ENCODE measurements around the gene CMSS1. TPM values are rescaled to one million over a fixed set of nuclear protein-coding genes. Genes with fewer than 3 reads are reported as not detected.

The CMSS1 gene
- total RNA-seq, 5 donors from 2014 or later (not counting 1 experiment from before 2014, with no cell fraction given), result 16.2 to 22.0 (median 18.3) TPM

DNA sequence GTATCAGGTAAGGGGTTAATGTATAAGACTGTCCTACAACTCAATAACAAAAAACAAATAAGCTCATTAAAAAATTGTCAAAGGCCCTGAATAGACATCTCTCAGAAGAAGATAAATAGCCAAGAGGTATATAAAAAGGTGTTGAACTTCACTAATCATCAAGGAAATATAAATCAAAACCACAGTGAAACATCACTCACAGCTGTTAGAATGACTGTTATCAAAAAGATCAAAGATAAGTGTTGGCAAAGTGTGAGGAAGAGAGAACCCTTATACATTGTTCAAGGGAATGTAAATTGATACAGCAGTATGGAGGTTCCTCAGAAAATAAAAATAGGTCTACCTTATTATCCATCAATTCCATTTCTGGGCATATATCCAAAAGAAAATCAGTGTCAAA is 201.1 kb downstream of the CMSS1 start:
- Mint-ChIP-seq H3K4me3 (no peak overlapping the region), H3K36me3 (peaks cover 35% of the 10 kb centered on the region), H3K27ac (no peak overlapping the region), H3K27me3 (no peaks in the 10 kb centered on the region), H3K4me1 (peaks cover 0 to 5% (median 0%) of the 10 kb centered on the region in 3 donors), H3K9me3 (peaks cover 0 to 5% (median 4%) of the 10 kb centered on the region in 3 donors)
- Histone ChIP-seq H3K9me3 (no peaks in the 10 kb centered on the region), H3K4me1 (ENCODE audit: control insufficient read depth in 1 of 2, extremely low read depth in 1 of 2, insufficient read depth in 2 of 2, low read length in 2 of 2) (no peaks in the 10 kb centered on the region), H3K27ac (ENCODE audit: low read length) (no peak overlapping the region), H3K27me3 (replicated peaks in 1 of 2; ENCODE audit: control insufficient read depth in 2 of 2, extremely low read depth in 1 of 2, insufficient read depth in 2 of 2, low read length in 1 of 2) (no peaks in the 10 kb centered on the region), H3K4me3 (ENCODE audit: control insufficient read depth in 1 of 2, extremely low read depth in 1 of 2, low read length in 1 of 2) (no peak overlapping the region), H3K36me3 (ENCODE audit: control insufficient read depth in 2 of 2, extremely low read depth in 1 of 2, insufficient read depth in 1 of 2, low read length in 1 of 2) (no peaks in the 10 kb centered on the region)
- DNase-seq, result no peak
- ATAC-seq (replicated peaks in 1 of 4), result no peak
- ChIA-PET POLR2A (interaction anchor here in 1 of 2 donors (0.7 kb wide), 1 partner anchor 54 kb away, joined by 3 read pairs; no protein-coding TSS in a partner anchor), CTCF (interaction anchor here (0.5 to 0.6 kb wide), 2 partner anchors 172 to 210 kb away, joined by 3 read pairs; no protein-coding TSS in a partner anchor)

DNA sequence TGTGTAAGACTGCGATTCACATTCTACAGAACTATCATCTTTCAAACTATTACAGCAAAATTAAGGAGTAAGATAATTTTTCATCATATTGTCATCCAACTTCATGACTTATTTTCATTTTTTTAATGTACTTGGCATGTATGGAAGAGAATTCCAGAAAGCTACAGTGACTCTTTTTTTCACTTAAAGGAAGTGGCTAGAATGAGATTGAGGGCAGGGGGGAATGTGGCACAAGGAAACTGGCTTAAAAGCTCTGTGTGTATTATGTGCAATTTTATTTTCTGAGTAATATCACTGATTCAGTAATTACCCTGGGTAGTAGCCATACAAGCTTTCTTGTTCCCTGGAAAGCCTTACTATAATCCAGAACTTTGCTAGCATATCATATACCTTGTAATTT is 202.1 kb downstream of the CMSS1 start:
- peaks cover 38% of the 10 kb centered on the region for H3K36me3 Mint-ChIP-seq
- ChIA-PET CTCF (interaction anchor here in 1 of 2 donors (0.6 kb wide), 2 partner anchors 82 to 183 kb away, joined by 3 to 5 read pairs; no protein-coding TSS in a partner anchor), POLR2A (no interaction called here)
- Histone ChIP-seq H3K36me3 (ENCODE audit: control insufficient read depth in 2 of 2, extremely low read depth in 1 of 2, insufficient read depth in 1 of 2, low read length in 1 of 2) (no peaks in the 10 kb centered on the region), H3K27me3 (replicated peaks in 1 of 2; ENCODE audit: control insufficient read depth in 2 of 2, extremely low read depth in 1 of 2, insufficient read depth in 2 of 2, low read length in 1 of 2) (no peaks in the 10 kb centered on the region), H3K9me3 (no peaks in the 10 kb centered on the region), H3K4me1 (ENCODE audit: control insufficient read depth in 1 of 2, extremely low read depth in 1 of 2, insufficient read depth in 2 of 2, low read length in 2 of 2) (no peaks in the 10 kb centered on the region), H3K4me3 (ENCODE audit: control insufficient read depth in 1 of 2, extremely low read depth in 1 of 2, low read length in 1 of 2) (no peak overlapping the region), H3K27ac (ENCODE audit: low read length) (no peak overlapping the region)
- DNase-seq, result no peak
- peaks cover 0 to 5% (median 4%) of the 10 kb centered on the region in 3 donors for H3K9me3 Mint-ChIP-seq
- H3K27me3 Mint-ChIP-seq, result no peaks in the 10 kb centered on the region
- no peak overlapping the region for H3K27ac Mint-ChIP-seq
- WGBS (ENCODE audit: insufficient coverage), result no CpG with 5 or more reads among the region's 1 CpG
- no peak overlapping the region for H3K4me3 Mint-ChIP-seq
- peaks cover 0 to 5% (median 0%) of the 10 kb centered on the region in 3 donors for H3K4me1 Mint-ChIP-seq
- ATAC-seq (replicated peaks in 1 of 4), result no peak

GRCh38 chr3:100020876-100021644 is 203.4 kb downstream of the CMSS1 start:
- Histone ChIP-seq H3K4me3 (ENCODE audit: control insufficient read depth in 1 of 2, extremely low read depth in 1 of 2, low read length in 1 of 2) (no peak overlapping the region), H3K27me3 (replicated peaks in 1 of 2; ENCODE audit: control insufficient read depth in 2 of 2, extremely low read depth in 1 of 2, insufficient read depth in 2 of 2, low read length in 1 of 2) (no peaks in the 10 kb centered on the region), H3K9me3 (no peaks in the 10 kb centered on the region), H3K36me3 (ENCODE audit: control insufficient read depth in 2 of 2, extremely low read depth in 1 of 2, insufficient read depth in 1 of 2, low read length in 1 of 2) (no peaks in the 10 kb centered on the region), H3K4me1 (ENCODE audit: control insufficient read depth in 1 of 2, extremely low read depth in 1 of 2, insufficient read depth in 2 of 2, low read length in 2 of 2) (no peaks in the 10 kb centered on the region), H3K27ac (ENCODE audit: low read length) (no peak overlapping the region)
- Mint-ChIP-seq H3K4me3 (no peak overlapping the region), H3K27me3 (no peaks in the 10 kb centered on the region), H3K36me3 (peaks cover 28% of the 10 kb centered on the region), H3K27ac (no peak overlapping the region), H3K4me1 (peaks cover 0 to 5% (median 0%) of the 10 kb centered on the region in 3 donors), H3K9me3 (no peaks in the 10 kb centered on the region)
- ATAC-seq (replicated peaks in 1 of 4) (no peak), DNase-seq (no peak)
- POLR2A ChIA-PET, result interaction anchor here (0.6 kb wide), 3 partner anchors 28 to 1514 kb away, joined by 3 to 6 read pairs (median 4); no protein-coding TSS in a partner anchor
- CTCF ChIA-PET, result interaction anchor here in 1 of 2 donors (0.9 kb wide), 1 partner anchor 48 kb away, joined by 3 read pairs; no protein-coding TSS in a partner anchor
- WGBS (ENCODE audit: insufficient coverage), result 100% methylated on average over 6 of the region's 9 CpGs

DNA sequence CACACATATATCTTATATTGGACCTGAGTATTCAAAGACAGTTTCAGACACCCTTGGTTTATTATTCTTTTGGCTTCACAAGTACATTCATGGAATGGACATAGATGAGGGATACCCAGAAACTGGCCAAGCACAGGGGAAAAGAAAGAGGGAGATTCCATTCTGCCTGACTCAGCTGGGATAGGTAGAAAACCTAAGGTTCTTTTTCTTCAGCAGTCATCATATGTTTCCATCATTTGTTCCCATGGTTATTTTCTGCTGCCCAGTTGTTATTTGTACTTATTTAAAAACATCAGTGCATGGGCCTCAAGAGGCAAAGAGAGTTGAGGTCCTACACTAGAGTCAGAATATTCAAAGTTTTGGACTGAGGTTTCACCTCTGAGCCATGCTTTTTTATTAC is 204.8 kb downstream of the CMSS1 start:
- H3K4me3 Mint-ChIP-seq, result no peak overlapping the region
- CTCF ChIA-PET, result interaction anchor here in 1 of 2 donors (0.6 kb wide), 1 partner anchor 104 kb away, joined by 3 read pairs; no protein-coding TSS in a partner anchor

GRCh38 chr3:100023150-100023549 is 205.5 kb downstream of the CMSS1 start:
- POLR2A ChIA-PET, result no interaction called here
- H3K9me3 Mint-ChIP-seq, result no peaks in the 10 kb centered on the region

More for the DNA sequence above, 204.8 kb downstream of the CMSS1 start:
- no peaks in the 10 kb centered on the region for H3K36me3 ChIP-seq (ENCODE audit: control insufficient read depth in 2 of 2, extremely low read depth in 1 of 2, insufficient read depth in 1 of 2, low read length in 1 of 2)
- Mint-ChIP-seq H3K36me3 (peaks cover 23% of the 10 kb centered on the region), H3K4me1 (peaks cover 0 to 5% (median 0%) of the 10 kb centered on the region in 3 donors), H3K27me3 (no peaks in the 10 kb centered on the region), H3K9me3 (no peaks in the 10 kb centered on the region), H3K27ac (no peak overlapping the region)
- no peaks in the 10 kb centered on the region for H3K27me3 ChIP-seq (replicated peaks in 1 of 2; ENCODE audit: control insufficient read depth in 2 of 2, extremely low read depth in 1 of 2, insufficient read depth in 2 of 2, low read length in 1 of 2)
- H3K4me3 ChIP-seq (ENCODE audit: control insufficient read depth in 1 of 2, extremely low read depth in 1 of 2, low read length in 1 of 2), result no peak overlapping the region
- H3K4me1 ChIP-seq (ENCODE audit: control insufficient read depth in 1 of 2, extremely low read depth in 1 of 2, insufficient read depth in 2 of 2, low read length in 2 of 2), result no peaks in the 10 kb centered on the region
- no peak for DNase-seq
- no peak overlapping the region for H3K27ac ChIP-seq (ENCODE audit: low read length)
- no peak for ATAC-seq (replicated peaks in 1 of 4)
- no peaks in the 10 kb centered on the region for H3K9me3 ChIP-seq
- POLR2A ChIA-PET, result no interaction called here

DNA sequence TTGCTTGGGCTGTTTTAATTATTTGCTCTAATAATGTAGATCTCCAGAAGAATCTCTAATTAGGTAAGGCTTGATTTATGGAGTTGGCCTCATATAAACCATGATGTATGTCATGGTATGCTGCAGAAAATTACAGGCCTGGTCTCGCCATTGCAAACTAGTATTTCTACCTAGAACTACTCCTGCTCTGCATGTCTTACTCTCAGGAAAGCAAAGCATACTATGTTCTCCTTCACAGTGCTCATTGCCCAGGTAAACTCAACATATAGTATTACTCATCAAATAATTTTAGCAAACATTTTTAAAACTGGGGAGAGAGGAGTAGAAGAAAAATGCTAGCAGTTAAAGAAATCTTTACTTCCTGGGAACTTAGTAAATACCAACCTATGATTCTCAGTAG is 205.9 kb downstream of the CMSS1 start:
- H3K27me3 ChIP-seq (replicated peaks in 1 of 2; ENCODE audit: control insufficient read depth in 2 of 2, extremely low read depth in 1 of 2, insufficient read depth in 2 of 2, low read length in 1 of 2), result no peaks in the 10 kb centered on the region
- POLR2A ChIA-PET, result no interaction called here
- Mint-ChIP-seq H3K36me3 (peaks cover 23% of the 10 kb centered on the region), H3K9me3 (no peaks in the 10 kb centered on the region), H3K4me1 (peaks cover 0 to 3% (median 0%) of the 10 kb centered on the region in 3 donors), H3K27me3 (no peaks in the 10 kb centered on the region), H3K4me3 (no peak overlapping the region), H3K27ac (no peak overlapping the region)
- H3K4me3 ChIP-seq (ENCODE audit: control insufficient read depth in 1 of 2, extremely low read depth in 1 of 2, low read length in 1 of 2), result no peak overlapping the region
- CTCF ChIA-PET, result no interaction called here
- no peak overlapping the region for H3K27ac ChIP-seq (ENCODE audit: low read length)
- WGBS (ENCODE audit: insufficient coverage), result no CpG with 5 or more reads among the region's 1 CpG
- ATAC-seq (replicated peaks in 1 of 4) (no peak), DNase-seq (no peak)
- H3K9me3 ChIP-seq, result no peaks in the 10 kb centered on the region
- no peaks in the 10 kb centered on the region for H3K4me1 ChIP-seq (ENCODE audit: control insufficient read depth in 1 of 2, extremely low read depth in 1 of 2, insufficient read depth in 2 of 2, low read length in 2 of 2)
- H3K36me3 ChIP-seq (ENCODE audit: control insufficient read depth in 2 of 2, extremely low read depth in 1 of 2, insufficient read depth in 1 of 2, low read length in 1 of 2), result no peaks in the 10 kb centered on the region

More at GRCh38 chr3:100023150-100023549, 205.5 kb downstream of the CMSS1 start:
- ATAC-seq (replicated peaks in 1 of 4) (no peak), DNase-seq (no peak)
- Histone ChIP-seq H3K36me3 (ENCODE audit: control insufficient read depth in 2 of 2, extremely low read depth in 1 of 2, insufficient read depth in 1 of 2, low read length in 1 of 2) (no peaks in the 10 kb centered on the region), H3K27ac (ENCODE audit: low read length) (no peak overlapping the region), H3K4me3 (ENCODE audit: control insufficient read depth in 1 of 2, extremely low read depth in 1 of 2, low read length in 1 of 2) (no peak overlapping the region), H3K9me3 (no peaks in the 10 kb centered on the region), H3K4me1 (ENCODE audit: control insufficient read depth in 1 of 2, extremely low read depth in 1 of 2, insufficient read depth in 2 of 2, low read length in 2 of 2) (no peaks in the 10 kb centered on the region), H3K27me3 (replicated peaks in 1 of 2; ENCODE audit: control insufficient read depth in 2 of 2, extremely low read depth in 1 of 2, insufficient read depth in 2 of 2, low read length in 1 of 2) (no peaks in the 10 kb centered on the region)
- Mint-ChIP-seq H3K4me3 (no peak overlapping the region), H3K27ac (no peak overlapping the region), H3K4me1 (peaks cover 0 to 5% (median 0%) of the 10 kb centered on the region in 3 donors), H3K27me3 (no peaks in the 10 kb centered on the region), H3K36me3 (peaks cover 23% of the 10 kb centered on the region)
- CTCF ChIA-PET, result no interaction called here
- 87% methylated on average over 4 of the region's 5 CpGs for WGBS (ENCODE audit: insufficient coverage)
